ENCODE measurements around the gene PRLH. TPM values are rescaled to one million over a fixed set of nuclear protein-coding genes. Genes with fewer than 3 reads are reported as not detected.
A peak's percentile ranks its signal among the peaks of the same experiment; 100 is the strongest.

The PRLH gene
- total and polyA plus RNA-seq, 2 of the 13 experiments (the other 11 are each of a cell fraction or from before 2014, with no cell fraction given), result not detected

GRCh38 chr2:237585590-237586221 is 19.3 kb downstream of the PRLH start (continued):
- TF ChIP-seq ZHX1 (CRISPR knock-in tag; IDR thresholded peaks at IDR 0.05; ENCODE audit: low read depth) (peak; percentile 77), ZNF274 (CRISPR knock-in tag; IDR thresholded peaks at IDR 0.05) (peak; percentile 78), ZNF414 (CRISPR knock-in tag; IDR thresholded peaks at IDR 0.05) (peak; percentile 98; the same call in 1 of the 2 replicates), TP53 (CRISPR knock-in tag; conservative IDR thresholded peaks at IDR 0.05) (no peak), ZFYVE20 (CRISPR knock-in tag; IDR thresholded peaks at IDR 0.05; ENCODE audit: borderline replicate concordance, low read depth) (no peak), PAXIP1 (CRISPR knock-in tag; conservative IDR thresholded peaks at IDR 0.05) (peak; percentile 98), RFXAP (CRISPR knock-in tag; IDR thresholded peaks at IDR 0.05; ENCODE audit: borderline replicate concordance) (peak; percentile 88; the same call in 1 of the 2 replicates), ZNF160 (CRISPR knock-in tag; IDR thresholded peaks at IDR 0.05) (peak; percentile 84), TEAD3 (CRISPR knock-in tag; optimal IDR thresholded peaks at IDR 0.05; ENCODE audit: borderline replicate concordance) (peak; percentile 93), ZFY (CRISPR knock-in tag; IDR thresholded peaks at IDR 0.05) (peak; percentile 66), SKI (IDR thresholded peaks at IDR 0.05; ENCODE audit: partially characterized antibody) (peak; percentile 89), NFAT5 (CRISPR knock-in tag; IDR thresholded peaks at IDR 0.05) (0 out of 2 replicates have a peak, but pooled peaks have one; percentile 57), FOSL2 (CRISPR knock-in tag; IDR thresholded peaks at IDR 0.05) (peak; percentile 64), NKX3-1 (CRISPR knock-in tag; IDR thresholded peaks at IDR 0.05) (peak; percentile 71; the same call in 1 of the 2 replicates), ATF7-NPFF (CRISPR knock-in tag; IDR thresholded peaks at IDR 0.05; ENCODE audit: low read depth) (peak; percentile 72; the same call in 1 of the 2 replicates), SOX6 (IDR thresholded peaks at IDR 0.05) (no peak), SOX6 (CRISPR knock-in tag; IDR thresholded peaks at IDR 0.05) (peak; percentile 94), ZBTB1 (CRISPR knock-in tag; IDR thresholded peaks at IDR 0.05; ENCODE audit: borderline replicate concordance) (no peak)
